Natural killer cell (primary cell): ENCODE data around the gene S100A5. TPM values are rescaled to one million over a fixed set of nuclear protein-coding genes. Genes with fewer than 3 reads are reported as not detected.

Source experiments
- ATAC-seq, 3 donors: fragments of 150-1000 bp in 2 of 3; fragments of 200-7000 bp in 1 of 3; cut with Tn5 transposase; 1 replicate in 1 of 3; 2 replicates in 2 of 3; pipeline ENCODE4 v1.10.0; 2021; ENCODE audit warnings: mild to moderate bottlenecking in 2 of 3, moderate library complexity in 2 of 3
- DNase-seq, 2 donors: peaks; one replicate each; pipeline versions ENCODE4 v3.0.0 to v3.0.0-alpha.2; 2013 to 2021; ENCODE audit warnings: mixed read lengths in 1 of 2
- H3K27ac ChIP-seq: one replicate; pipeline ENCODE4 v1.5.1; 2013; ENCODE audit warnings: mild to moderate bottlenecking, low read length
- H3K27me3 ChIP-seq: one replicate; pipeline ENCODE4 v1.6.1; 2013; ENCODE audit warnings: low read length; ENCODE audit not compliant: control insufficient read depth, insufficient read depth
- H3K36me3 ChIP-seq: one replicate; pipeline ENCODE4 v1.6.1; 2013; ENCODE audit warnings: low read length; ENCODE audit not compliant: control insufficient read depth, insufficient read depth
- H3K4me1 ChIP-seq: one replicate; pipeline ENCODE4 v1.6.1; 2013; ENCODE audit warnings: low read length; ENCODE audit not compliant: control insufficient read depth, insufficient read depth
- H3K4me3 ChIP-seq: one replicate; pipeline ENCODE4 v1.5.1; 2013; ENCODE audit warnings: low read length
- H3K9me3 ChIP-seq: one replicate; pipeline ENCODE4 v1.6.1; 2013; ENCODE audit warnings: low read length; ENCODE audit not compliant: control insufficient read depth, insufficient read depth
- H3K27ac Mint-ChIP-seq, 2 donors: one replicate each; pipeline ENCODE4 v1.8.0; 2022; ENCODE audit warnings: mild to moderate bottlenecking in 2 of 2, mixed read lengths in 2 of 2, moderate library complexity in 1 of 2
- H3K27me3 Mint-ChIP-seq, 2 donors: one replicate each; pipeline ENCODE4 v1.8.0; 2022; ENCODE audit warnings: low read depth in 2 of 2, mixed read lengths in 2 of 2
- H3K36me3 Mint-ChIP-seq: one replicate; pipeline ENCODE4 v1.8.0; 2022; ENCODE audit warnings: mixed read lengths
- H3K4me1 Mint-ChIP-seq, 2 donors: one replicate each; pipeline ENCODE4 v1.8.0; 2022; ENCODE audit warnings: mixed read lengths in 2 of 2
- H3K4me3 Mint-ChIP-seq: one replicate; pipeline ENCODE4 v1.8.0; 2022; ENCODE audit warnings: mild to moderate bottlenecking, moderate library complexity, mixed read lengths
- H3K9me3 Mint-ChIP-seq, 2 donors: one replicate each; pipeline ENCODE4 v1.8.0; 2022; ENCODE audit warnings: mixed read lengths in 2 of 2
- CTCF ChIP-seq: fragments of 200-600 bp; IDR thresholded peaks from one replicate; pipeline ENCODE4 v1.8.0; 2022; ENCODE audit warnings: antibody characterized with exemption
- WGBS: methylation state at CpG from one replicate; pipeline ENCODE4 v1.1.7; 2013; ENCODE audit warnings: missing lambda C conversion rate; ENCODE audit not compliant: insufficient coverage; 5-methylcytosine and 5-hydroxymethylcytosine counted together
- intact Hi-C: fragments of 100-400 bp; cut with micrococcal nuclease; formaldehyde crosslinking; loops from one replicate; pipeline ENCODE4 v1.14.2; 2022
- total RNA-seq, 4 donors: library from RNA; stranded (reverse); fragments of 120-200 nt in 1 of 4; gene quantifications; one replicate each; pipeline versions ENCODE4 v1.2.3 to v1.2.4, GENCODE V29; 2013 to 2022

The S100A5 gene
- total RNA-seq, 3 donors from 2014 or later (not counting 1 experiment from before 2014, with no cell fraction given) = not detected

- H3K4me3 Mint-ChIP-seq = no peak overlapping the region
- no peaks in the 10 kb centered on the region for H3K9me3 ChIP-seq
- H3K4me1 ChIP-seq = peaks cover 37% of the 10 kb centered on the region
- ATAC-seq (no peak), DNase-seq (no peak)
- H3K36me3 Mint-ChIP-seq = no peaks in the 10 kb centered on the region
- 89% methylated on average over 22 of the region's 22 CpGs for whole genome bisulfite sequencing
- TF ChIP-seq CTCF = no peak
- peaks cover 25 to 34% of the 10 kb centered on the region in 2 donors for H3K4me1 Mint-ChIP-seq
- H3K27ac Mint-ChIP-seq = peak overlapping the region in 1 of 2 donors; percentile 98
- intact Hi-C loops = loop anchor here (1.0 kb wide), 2 partner anchors 34 to 56 kb away; no protein-coding TSS in a partner anchor
- no peaks in the 10 kb centered on the region for H3K27me3 ChIP-seq
- no peak overlapping the region for H3K27ac ChIP-seq
- H3K36me3 ChIP-seq = no peaks in the 10 kb centered on the region
- no peaks in the 10 kb centered on the region for H3K9me3 Mint-ChIP-seq
- no peak overlapping the region for H3K4me3 ChIP-seq
- peaks cover 0 to 12% of the 10 kb centered on the region in 2 donors for H3K27me3 Mint-ChIP-seq
Measured at GRCh38 chr1:153567621-153568366, 27.1 kb upstream of the S100A5 start.

- Mint-ChIP-seq H3K4me3 (no peak overlapping the region), H3K27me3 (peaks cover 0 to 12% of the 10 kb centered on the region in 2 donors), H3K4me1 (peaks cover 25 to 34% of the 10 kb centered on the region in 2 donors), H3K27ac (peak overlapping the region; percentile 67 to 98), H3K36me3 (no peaks in the 10 kb centered on the region), H3K9me3 (no peaks in the 10 kb centered on the region)
- H3K4me1 ChIP-seq = peaks cover 37% of the 10 kb centered on the region
- WGBS = 55% methylated on average over 16 of the region's 16 CpGs
- DNase-seq (peak; percentile 74 to 77), ATAC-seq (peak; percentile 86 to 88 (median 87))
- intact Hi-C loops = no loop called here
- H3K27me3 ChIP-seq = no peaks in the 10 kb centered on the region
- no peak overlapping the region for H3K4me3 ChIP-seq
- no peak for TF ChIP-seq CTCF
- peak overlapping the region; percentile 81 for H3K27ac ChIP-seq
- no peaks in the 10 kb centered on the region for H3K9me3 ChIP-seq
- no peaks in the 10 kb centered on the region for H3K36me3 ChIP-seq
Measured at GRCh38 chr1:153566414-153567371, 26.0 kb upstream of the S100A5 start.

- peaks cover 37% of the 10 kb centered on the region for H3K4me1 ChIP-seq
- no peaks in the 10 kb centered on the region for H3K9me3 ChIP-seq
- no peaks in the 10 kb centered on the region for H3K27me3 ChIP-seq
- DNase-seq (peak; percentile 38 to 49), ATAC-seq (peak; percentile 27 to 56 (median 50))
- intact Hi-C loops = no loop called here
- WGBS = 43% methylated on average over 8 of the region's 8 CpGs
- TF ChIP-seq CTCF = no peak
- peaks cover 25 to 34% of the 10 kb centered on the region in 2 donors for H3K4me1 Mint-ChIP-seq
- H3K27me3 Mint-ChIP-seq = peaks cover 0 to 9% of the 10 kb centered on the region in 2 donors
- H3K36me3 Mint-ChIP-seq = no peaks in the 10 kb centered on the region
- H3K9me3 Mint-ChIP-seq = no peaks in the 10 kb centered on the region
- H3K36me3 ChIP-seq = no peaks in the 10 kb centered on the region
- no peak within 1 kb of the TSS for H3K4me3 ChIP-seq
- H3K4me3 Mint-ChIP-seq = peak within 1 kb of the TSS; percentile 36
- peak within 1 kb of the TSS; percentile 67 to 98 for H3K27ac Mint-ChIP-seq
- H3K27ac ChIP-seq = peak within 1 kb of the TSS; percentile 81
Measured at GRCh38 chr1:153565529-153566374, 25.0 kb upstream of the S100A5 start, which contains the start of gene S100A2. Gene S100A2, minus strand, starts transcription at chr1:153565844. Its CDS starts 1,967 bp downstream, at chr1:153563877.
